ENCODE data around the gene LRRC63. TPM values are rescaled to one million over a fixed set of nuclear protein-coding genes. Genes with fewer than 3 reads are reported as not detected.

Gene LRRC63
- total RNA-seq, 3 donors from 2014 or later: not detected

- intact Hi-C loops (cut with DNase I, micrococcal nuclease): no loop called here
- Histone ChIP-seq H3K36me3 (ENCODE audit: low read depth) (no peaks in the 10 kb centered on the region), H3K4me1 (ENCODE audit: low read depth) (no peaks in the 10 kb centered on the region), H3K9me3 (no peaks in the 10 kb centered on the region), H3K4me3 (no peak overlapping the region)
- ATAC-seq (peak; percentile 55), DNase-seq (peak in 1 of 3 donors; percentile 12)
- TF ChIP-seq CTCF (IDR thresholded peaks at IDR 0.05): peak; percentile 24
These were observed 77.0 kb downstream of the LRRC63 start for GRCh38 chr13:46288570-46289259.

GRCh38 chr13:46289260-46289955 lies 77.7 kb downstream of the LRRC63 start:
- ATAC-seq (no peak), DNase-seq (no peak)
- Histone ChIP-seq H3K36me3 (ENCODE audit: low read depth) (no peaks in the 10 kb centered on the region), H3K4me3 (no peak overlapping the region), H3K4me1 (ENCODE audit: low read depth) (no peaks in the 10 kb centered on the region), H3K9me3 (no peaks in the 10 kb centered on the region)
- intact Hi-C loops (cut with DNase I, micrococcal nuclease): no loop called here
- no peak for TF ChIP-seq CTCF (IDR thresholded peaks at IDR 0.05)

GRCh38 chr13:46290434-46290833 lies 78.7 kb downstream of the LRRC63 start:
- Histone ChIP-seq H3K9me3 (no peaks in the 10 kb centered on the region), H3K36me3 (ENCODE audit: low read depth) (no peaks in the 10 kb centered on the region), H3K4me1 (ENCODE audit: low read depth) (no peaks in the 10 kb centered on the region), H3K4me3 (no peak overlapping the region)
- ATAC-seq (no peak), DNase-seq (no peak)
- intact Hi-C loops (cut with DNase I, micrococcal nuclease): no loop called here
- TF ChIP-seq CTCF (IDR thresholded peaks at IDR 0.05): no peak

- no peak overlapping the region for H3K4me3 ChIP-seq
- no peak for TF ChIP-seq CTCF (IDR thresholded peaks at IDR 0.05)
- H3K4me1 ChIP-seq (ENCODE audit: low read depth): no peaks in the 10 kb centered on the region
- intact Hi-C loops (cut with DNase I, micrococcal nuclease): no loop called here
- ATAC-seq (no peak), DNase-seq (no peak)
- H3K36me3 ChIP-seq (ENCODE audit: low read depth): no peaks in the 10 kb centered on the region
- no peaks in the 10 kb centered on the region for H3K9me3 ChIP-seq
These were observed 81.7 kb downstream of the LRRC63 start for GRCh38 chr13:46293436-46293835.

- TF ChIP-seq CTCF (IDR thresholded peaks at IDR 0.05): no peak
- Histone ChIP-seq H3K4me3 (no peak overlapping the region), H3K36me3 (ENCODE audit: low read depth) (no peaks in the 10 kb centered on the region), H3K9me3 (peaks cover 3% of the 10 kb centered on the region), H3K4me1 (ENCODE audit: low read depth) (no peaks in the 10 kb centered on the region)
- DNase-seq (peak in 1 of 3 donors; percentile 34), ATAC-seq (peak; percentile 80)
- intact Hi-C loops (cut with DNase I, micrococcal nuclease): no loop called here
These were observed 83.9 kb downstream of the LRRC63 start for GRCh38 chr13:46295491-46296114.

All from mucosa of descending colon (tissue), 3 donors.